HG03196 (cell line): ENCODE measurements around the gene INHBC.

Experiments used
- ATAC-seq: cut with Tn5 transposase; IDR thresholded peaks from one replicate; pipeline ENCODE4 v1.9.1; 2021; ENCODE audit not compliant: unreplicated experiment

INHBC gene

GRCh38 chr12:57452937-57453509 lies 18.4 kb downstream of the INHBC start:
- no peak for ATAC-seq

- ATAC-seq = no peak
Observed at GRCh38 chr12:57454213-57454565, 19.6 kb downstream of the INHBC start.

GRCh38 chr12:57454566-57455373 lies 20.2 kb downstream of the INHBC start, which contains the start of gene INHBE:
Gene INHBE, plus strand, starts transcription at chr12:57455307. Its CDS starts 230 bp downstream, at chr12:57455537.
- no peak for ATAC-seq

- ATAC-seq = no peak
Observed at GRCh38 chr12:57455374-57456144, 21.0 kb downstream of the INHBC start.

- no peak for ATAC-seq
Observed at GRCh38 chr12:57456145-57456700, 21.6 kb downstream of the INHBC start.

- ATAC-seq = no peak
Observed at GRCh38 chr12:57456737-57457490, 22.3 kb downstream of the INHBC start.

- ATAC-seq = no peak
Observed at GRCh38 chr12:57458665-57459054, 24.1 kb downstream of the INHBC start.

GRCh38 chr12:57459055-57459749 lies 24.6 kb downstream of the INHBC start:
- ATAC-seq = peak; percentile 50

GRCh38 chr12:57459750-57460467 lies 25.3 kb downstream of the INHBC start, which contains the start of gene GLI1:
Gene GLI1, plus strand, starts transcription at chr12:57459785. Its CDS starts 3,907 bp downstream, at chr12:57463692.
- no peak for ATAC-seq

- no peak for ATAC-seq
Observed at GRCh38 chr12:57460468-57460784, 25.8 kb downstream of the INHBC start.

- no peak for ATAC-seq
Observed at GRCh38 chr12:57460841-57461275, 26.3 kb downstream of the INHBC start.

GRCh38 chr12:57461276-57461916 lies 26.8 kb downstream of the INHBC start:
- no peak for ATAC-seq

- no peak for ATAC-seq
Observed at GRCh38 chr12:57461917-57462250, 27.3 kb downstream of the INHBC start.

- ATAC-seq = peak; percentile 63
Observed at GRCh38 chr12:57462251-57462911, 27.8 kb downstream of the INHBC start.

- no peak for ATAC-seq
Observed at GRCh38 chr12:57462912-57463253, 28.3 kb downstream of the INHBC start.

- ATAC-seq = no peak
Observed at GRCh38 chr12:57464569-57464968, 30.0 kb downstream of the INHBC start.

GRCh38 chr12:57465030-57465746 lies 30.6 kb downstream of the INHBC start:
- ATAC-seq = no peak
